AG10803 (cell line): ENCODE data around the gene TBCC.
"Not testable (repeated sequence)": the region's sequence is repeated elsewhere in the genome, so short reads cannot be mapped to it uniquely, and the experiment has no call there.

ENCODE experiments used
- DNase-seq: peaks from one replicate; pipeline ENCODE4 v3.0.0; 2010; ENCODE audit warnings: low read depth
- H3K4me3 ChIP-seq: 2 replicates; pipeline ENCODE4 v1.5.1; 2011; ENCODE audit warnings: mild to moderate bottlenecking, low read length, control low read depth
- CTCF ChIP-seq: conservative IDR thresholded peaks from 2 replicates; pipeline ENCODE4 v1.5.1; 2011; ENCODE audit warnings: mild to moderate bottlenecking, low read length, control low read depth, inconsistent platforms

Gene TBCC

GRCh38 chr6:42746463-42747391, 824 bp upstream of the TBCC start:
- peak overlapping the region; percentile 79 for H3K4me3 ChIP-seq
- peak; percentile 92 for DNase-seq
- no peak for TF ChIP-seq CTCF

DNA sequence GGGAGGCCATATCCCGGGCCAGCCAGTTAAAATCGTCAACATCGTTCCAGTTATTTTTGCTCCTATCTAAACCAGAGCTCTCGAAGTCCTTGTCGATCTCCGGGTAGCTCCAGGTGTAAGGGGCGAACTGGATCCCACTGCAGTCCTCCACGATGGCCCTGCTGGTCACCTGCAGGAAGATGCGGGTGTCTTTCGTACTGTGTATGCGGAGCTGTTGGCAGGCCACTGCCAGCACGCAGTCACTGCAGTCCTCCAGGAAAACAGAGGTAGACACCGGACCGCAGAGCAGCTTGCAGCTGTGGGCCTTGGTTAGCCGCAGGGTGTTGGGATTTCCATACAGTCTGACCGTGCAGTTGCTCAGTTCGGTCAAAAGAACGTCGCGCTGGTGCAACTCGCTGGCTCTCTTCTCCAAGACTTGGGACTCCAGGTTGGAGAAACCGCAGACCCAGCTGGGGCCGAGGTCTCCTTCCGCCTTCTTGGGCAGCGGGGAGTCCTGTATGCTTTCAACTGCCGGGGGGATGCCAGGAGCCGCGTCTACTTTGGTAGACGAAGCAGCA, 742 bp downstream of the TBCC start:
- no peak for TF ChIP-seq CTCF
- DNase-seq = peak; percentile 36
- H3K4me3 ChIP-seq = peak overlapping the region; percentile 98

GRCh38 chr6:42744351-42744893, 1.5 kb downstream of the TBCC start:
- no peak for TF ChIP-seq CTCF
- peak overlapping the region; percentile 98 for H3K4me3 ChIP-seq
- DNase-seq = no peak

DNA sequence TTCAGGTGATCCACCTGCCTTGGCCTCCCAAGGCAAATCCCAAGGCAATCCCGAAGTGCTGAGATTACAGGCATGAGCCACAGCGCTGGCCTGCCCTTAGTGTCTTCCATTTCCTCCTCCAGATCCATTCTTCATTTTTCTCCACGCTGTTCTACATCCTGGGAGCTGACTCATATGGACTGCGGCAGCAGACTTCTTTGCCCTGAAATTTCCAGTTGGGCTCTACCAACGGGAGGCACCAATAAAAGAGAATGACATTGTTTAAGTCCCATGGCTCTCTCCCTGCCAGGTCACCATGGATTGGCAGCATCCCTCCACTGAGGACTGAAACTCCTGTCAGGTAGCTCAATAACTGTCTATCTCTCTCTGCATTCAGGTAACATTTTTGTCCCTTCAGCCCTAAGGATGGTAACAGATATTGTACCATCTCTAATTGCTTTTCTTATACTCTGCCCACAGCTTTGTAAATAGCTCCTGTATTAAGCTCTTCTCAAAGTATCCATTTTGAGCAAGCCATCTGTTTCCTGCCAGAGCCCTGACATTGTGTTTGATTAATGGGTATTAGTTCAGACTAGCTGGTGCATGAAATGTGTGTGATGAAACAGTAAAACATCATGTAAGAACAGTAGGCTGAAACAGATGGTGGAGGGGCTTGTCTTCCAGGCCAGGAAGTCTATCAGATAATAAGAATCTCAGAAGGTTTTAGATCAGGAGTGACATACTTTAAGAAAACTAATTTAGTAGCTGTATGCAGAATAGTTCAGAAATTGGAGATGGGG, 3.6 kb downstream of the TBCC start:
- peak; percentile 82 for DNase-seq
- no peak for TF ChIP-seq CTCF
- no peak overlapping the region for H3K4me3 ChIP-seq

- no peak for TF ChIP-seq CTCF
- no peak overlapping the region for H3K4me3 ChIP-seq
- DNase-seq = peak; percentile 76
Measured at GRCh38 chr6:42740725-42741124, 5.2 kb downstream of the TBCC start.

- no peak for TF ChIP-seq CTCF
- no peak for DNase-seq
- H3K4me3 ChIP-seq = no peak overlapping the region
Measured at GRCh38 chr6:42735976-42736375, 9.9 kb downstream of the TBCC start.

DNA sequence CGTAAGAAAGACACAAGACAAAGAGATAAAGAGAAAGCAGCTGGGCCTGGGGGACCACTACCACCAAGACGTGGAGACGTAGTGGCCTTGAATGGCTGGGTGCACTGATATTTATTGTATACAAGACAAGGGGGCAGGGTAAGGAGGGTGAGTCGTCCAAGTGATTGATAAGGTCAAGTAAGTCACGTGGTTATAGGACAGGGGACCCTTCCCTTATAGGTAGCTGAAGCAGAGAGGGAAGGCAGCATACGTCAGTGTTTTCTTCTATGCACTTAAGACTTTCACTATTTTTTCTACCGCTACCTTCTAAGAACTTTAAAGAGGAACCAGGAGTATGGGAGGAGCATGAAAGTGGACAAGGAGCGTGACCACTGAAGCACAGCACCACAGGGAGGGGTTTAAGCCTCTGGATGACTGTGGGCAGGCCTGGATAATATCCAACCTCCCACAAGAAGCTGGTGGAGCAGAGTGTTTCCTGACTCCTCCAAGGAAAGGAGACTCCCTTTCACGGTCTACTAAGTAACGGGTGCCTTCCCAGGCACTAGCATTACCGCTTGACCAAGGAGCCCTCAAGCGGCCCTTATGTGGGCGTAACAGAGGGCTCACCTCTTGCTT, 11.9 kb downstream of the TBCC start:
- DNase-seq, H3K4me3 ChIP-seq: not testable (repeated sequence)
